ENCODE results near the gene ASS1.

Gene ASS1

GRCh38 chr9:130451509-130452388 lies 7.0 kb downstream of the ASS1 start (continued):
- TF ChIP-seq ZBTB11 (tag by site-specific recombination; conservative IDR thresholded peaks at IDR 0.05; ENCODE audit: low read depth) (no peak), ZNF280D (tag by site-specific recombination; IDR thresholded peaks at IDR 0.05) (no peak), ZXDB (tag by site-specific recombination; IDR thresholded peaks at IDR 0.05) (no peak), REPIN1 (tag by site-specific recombination; IDR thresholded peaks at IDR 0.05; ENCODE audit: low read depth) (no peak), GLIS2 (tag by site-specific recombination; IDR thresholded peaks at IDR 0.05) (peak; percentile 50), PRDM2 (tag by site-specific recombination; IDR thresholded peaks at IDR 0.05; ENCODE audit: borderline replicate concordance) (no peak), ZNF133 (tag by site-specific recombination; IDR thresholded peaks at IDR 0.05) (no peak), BCL11B (tag by site-specific recombination; IDR thresholded peaks at IDR 0.05; ENCODE audit: low read depth) (no peak), ZNF121 (tag by site-specific recombination; IDR thresholded peaks at IDR 0.05) (no peak), HOXC10 (CRISPR knock-in tag; IDR thresholded peaks at IDR 0.05) (no peak), ZBTB48 (tag by site-specific recombination; IDR thresholded peaks at IDR 0.05) (no peak), ZNF639 (tag by site-specific recombination; IDR thresholded peaks at IDR 0.05) (no peak), BCL11A (tag by site-specific recombination; IDR thresholded peaks at IDR 0.05; ENCODE audit: low read depth) (no peak), ZNF18 (tag by site-specific recombination; IDR thresholded peaks at IDR 0.05) (no peak), ZNF19 (tag by site-specific recombination; IDR thresholded peaks at IDR 0.05; ENCODE audit: low read depth) (no peak), GLI4 (tag by site-specific recombination; IDR thresholded peaks at IDR 0.05) (no peak), ZBTB10 (tag by site-specific recombination; IDR thresholded peaks at IDR 0.05) (no peak), PRDM1 (tag by site-specific recombination; IDR thresholded peaks at IDR 0.05) (no peak), ZBTB8A (tag by site-specific recombination; IDR thresholded peaks at IDR 0.05) (peak; percentile 47), RBAK (tag by site-specific recombination; IDR thresholded peaks at IDR 0.05) (no peak)
